IMR-90 (cell line): Measurements from ENCODE around the gene OGFR. TPM values are rescaled to one million over a fixed set of nuclear protein-coding genes. Genes with fewer than 3 reads are reported as not detected.

Source experiments
- ATAC-seq: fragments of 200-7000 bp; cut with Tn5 transposase; 2 replicates; pipeline ENCODE4 v1.9.1; 2020; ENCODE audit warnings: low read depth, mild to moderate bottlenecking, moderate library complexity
- BruUV-seq: library from RNA; stranded (reverse); fragments of 400-500 nt; replicated peaks from 2 replicates; lab custom pipeline; 2021; lab: Mats Ljungman, UMichigan
- CTCF ChIA-PET: fragments of 300-600 bp; formaldehyde crosslinking; extraction: SDS; loops from one replicate; lab custom pipeline; 2021; ENCODE audit warnings: antibody characterized with exemption; lab: Yijun Ruan, JAX
- POLR2A ChIA-PET: fragments of 300-600 bp; sonication (Branson Sonifier 250); formaldehyde crosslinking; loops from one replicate; lab custom pipeline; 2022; ENCODE audit warnings: antibody characterized with exemption; ENCODE audit not compliant: unreplicated experiment; lab: Charles Lee
- DNase-seq: peaks from one replicate; pipeline ENCODE4 v3.0.0; 2013
- H2AFZ ChIP-seq: replicated peaks from 2 replicates; pipeline ENCODE3; 2013; ENCODE audit warnings: low read length, mild to moderate bottlenecking; ENCODE audit not compliant: poor library complexity
- H2AK5ac ChIP-seq: 2 replicates; pipeline ENCODE4 v1.6.1; 2013; ENCODE audit warnings: low read depth, low read length, inconsistent platforms
- H2AK9ac ChIP-seq: replicated peaks from 2 replicates; pipeline ENCODE3; 2013; ENCODE audit warnings: mild to moderate bottlenecking, low read depth, low read length, moderate library complexity; ENCODE audit not compliant: poor library complexity
- H2BK120ac ChIP-seq: 2 replicates; pipeline ENCODE4 v1.6.1; 2013; ENCODE audit warnings: low read depth, low read length, inconsistent platforms
- H2BK15ac ChIP-seq: 3 replicates; pipeline ENCODE4 v1.6.1; 2013; ENCODE audit warnings: low read depth, low read length, inconsistent platforms
- H2BK20ac ChIP-seq: 2 replicates; pipeline ENCODE4 v1.6.1; 2013; ENCODE audit warnings: low read depth, mild to moderate bottlenecking, inconsistent platforms, low read length, moderate library complexity
- H2BK5ac ChIP-seq: 2 replicates; pipeline ENCODE4 v1.6.1; 2013; ENCODE audit warnings: mild to moderate bottlenecking, low read depth, low read length, inconsistent platforms; ENCODE audit not compliant: poor library complexity, severe bottlenecking
- H3K14ac ChIP-seq: replicated peaks from 2 replicates; pipeline ENCODE4 v1.6.1; 2013; ENCODE audit warnings: low read depth, low read length, inconsistent platforms
- H3K18ac ChIP-seq: 2 replicates; pipeline ENCODE4 v1.6.1; 2013; ENCODE audit warnings: low read depth, low read length, control low read depth
- H3K23ac ChIP-seq: 2 replicates; pipeline ENCODE4 v1.6.1; 2013; ENCODE audit warnings: low read depth, low read length, inconsistent platforms
- H3K27ac ChIP-seq: 2 replicates; pipeline ENCODE4 v1.5.1; 2013; ENCODE audit warnings: mild to moderate bottlenecking, control low read depth, low read length; ENCODE audit not compliant: insufficient read depth
- H3K27me3 ChIP-seq: 2 replicates; pipeline ENCODE4 v1.6.1; 2013; ENCODE audit warnings: low read length; ENCODE audit not compliant: control insufficient read depth, insufficient read depth
- H3K36me3 ChIP-seq: 2 replicates; pipeline ENCODE4 v1.6.1; 2013; ENCODE audit warnings: low read length, mixed read lengths; ENCODE audit not compliant: control insufficient read depth, insufficient read depth
- H3K4ac ChIP-seq: 2 replicates; pipeline ENCODE4 v1.6.1; 2013; ENCODE audit warnings: low read depth, low read length, inconsistent platforms
- H3K4me1 ChIP-seq: 2 replicates; pipeline ENCODE4 v1.6.1; 2013; ENCODE audit warnings: low read length, mixed read lengths; ENCODE audit not compliant: control insufficient read depth, insufficient read depth
- H3K4me2 ChIP-seq: 2 replicates; pipeline ENCODE4 v1.6.1; 2013; ENCODE audit warnings: low read depth, mild to moderate bottlenecking, control low read depth, low read length, moderate library complexity
- H3K4me3 ChIP-seq: 2 replicates; pipeline ENCODE4 v1.5.1; 2013; ENCODE audit warnings: low read depth, mild to moderate bottlenecking, control low read depth, low read length, moderate library complexity; ENCODE audit not compliant: insufficient read depth
- H3K56ac ChIP-seq: 2 replicates; pipeline ENCODE4 v1.6.1; 2013; ENCODE audit warnings: low read length, inconsistent platforms; ENCODE audit not compliant: insufficient read depth; ENCODE audit errors: extremely low read depth
- H3K79me1 ChIP-seq, 2 experiments: 2 replicates each; pipeline ENCODE4 v1.6.1; 2013; ENCODE audit warnings: low read length in 2 of 2, inconsistent platforms in 1 of 2, low read depth in 1 of 2
- H3K9ac ChIP-seq: 2 replicates; pipeline ENCODE4 v1.6.1; 2013; ENCODE audit warnings: low read depth, low read length, control low read depth
- H3K9me1 ChIP-seq: 2 replicates; pipeline ENCODE4 v1.6.1; 2013; ENCODE audit warnings: low read length, inconsistent platforms; ENCODE audit not compliant: insufficient read depth
- H3K9me3 ChIP-seq: 2 replicates; pipeline ENCODE4 v1.6.1; 2013; ENCODE audit warnings: low read length; ENCODE audit not compliant: control insufficient read depth, insufficient read depth
- H4K20me1 ChIP-seq: 2 replicates; pipeline ENCODE4 v1.6.1; 2013; ENCODE audit warnings: low read length, inconsistent platforms; ENCODE audit not compliant: insufficient read depth
- H4K5ac ChIP-seq: 2 replicates; pipeline ENCODE4 v1.6.1; 2013; ENCODE audit warnings: mild to moderate bottlenecking, low read depth, low read length, control low read depth
- H4K8ac ChIP-seq, 2 experiments: 2 replicates each; pipeline ENCODE4 v1.6.1; 2013; ENCODE audit warnings: low read depth in 2 of 2, low read length in 2 of 2, control low read depth in 1 of 2, inconsistent platforms in 1 of 2
- H4K91ac ChIP-seq: 2 replicates; pipeline ENCODE4 v1.6.1; 2013; ENCODE audit warnings: low read depth, low read length, inconsistent platforms; ENCODE audit not compliant: insufficient read depth
- CHD1 ChIP-seq: IDR thresholded peaks from 2 replicates; pipeline ENCODE4 v1.6.1; 2012; ENCODE audit warnings: low read depth, low read length, improper control_type of control experiment
- CTCF ChIP-seq: conservative IDR thresholded peaks from 2 replicates; pipeline ENCODE4 v1.5.1; 2012; ENCODE audit warnings: mild to moderate bottlenecking, low read depth, low read length, improper control_type of control experiment
- ELK1 ChIP-seq: fragments of 150-350 bp; IDR thresholded peaks from 2 replicates; pipeline ENCODE4 v1.6.1; 2016; ENCODE audit warnings: low read depth, mild to moderate bottlenecking, low read length, moderate library complexity, borderline replicate concordance
- FOS ChIP-seq: fragments of 150-350 bp; IDR thresholded peaks from 2 replicates; pipeline ENCODE4 v1.6.1; 2016; ENCODE audit warnings: low read depth, low read length
- MXI1 ChIP-seq: IDR thresholded peaks from 2 replicates; pipeline ENCODE4 v1.6.1; 2012; ENCODE audit warnings: low read depth, mild to moderate bottlenecking, low read length, moderate library complexity, borderline replicate concordance
- NFE2L2 ChIP-seq: fragments of 150-350 bp; IDR thresholded peaks from 2 replicates; pipeline ENCODE4 v1.6.1; 2016; ENCODE audit warnings: low read depth, mild to moderate bottlenecking, low read length
- POLR2A ChIP-seq: IDR thresholded peaks from 2 replicates; pipeline ENCODE4 v1.6.1; 2012; ENCODE audit warnings: mild to moderate bottlenecking, low read depth, low read length
- RAD21 ChIP-seq: IDR thresholded peaks from 2 replicates; pipeline ENCODE4 v1.6.1; 2012; ENCODE audit warnings: low read length, improper control_type of control experiment
- RCOR1 ChIP-seq: IDR thresholded peaks from 2 replicates; pipeline ENCODE4 v1.6.1; 2012; ENCODE audit warnings: mild to moderate bottlenecking, low read length, improper control_type of control experiment; ENCODE audit not compliant: insufficient replicate concordance
- RFX5 ChIP-seq: IDR thresholded peaks from 2 replicates; pipeline ENCODE4 v1.8.0; 2012; ENCODE audit warnings: low read depth, mild to moderate bottlenecking, low read length, moderate library complexity
- SMC3 ChIP-seq: fragments of 150-350 bp; IDR thresholded peaks from 2 replicates; pipeline ENCODE4 v1.6.1; 2016; ENCODE audit warnings: low read depth, mild to moderate bottlenecking, antibody characterized with exemption, low read length, moderate library complexity
- USF2 ChIP-seq: fragments of 150-350 bp; IDR thresholded peaks from 2 replicates; pipeline ENCODE4 v1.6.1; 2017; ENCODE audit warnings: mild to moderate bottlenecking, antibody characterized with exemption, low read length, low read depth
- WGBS, 2 experiments: methylation state at CpG; one replicate each; pipeline versions ENCODE4 v1.1.5 to v1.1.7; 2013; ENCODE audit warnings: missing lambda C conversion rate in 2 of 2; ENCODE audit not compliant: insufficient read length in 1 of 2; ENCODE audit errors: extremely low coverage in 2 of 2; 5-methylcytosine and 5-hydroxymethylcytosine counted together
- dilution Hi-C: fragments of 300-500 bp; cut with HindIII; formaldehyde crosslinking; loops from one replicate; pipeline ENCODE4 v1.14.3; 2018; ENCODE audit warnings: low sequenced_read_pairs; ENCODE audit not compliant: unreplicated experiment
- in situ Hi-C: fragments of 300-500 bp; cut with MboI; formaldehyde crosslinking; loops from 3 replicates; pipeline ENCODE4 v1.14.3; 2019; ENCODE audit warnings: low sequenced_read_pairs, inconsistent platforms, mixed read lengths
- intact Hi-C: fragments of 100-400 bp; cut with micrococcal nuclease; formaldehyde crosslinking; loops from 2 replicates; pipeline ENCODE4 v1.10.0; 2022
- polyA plus RNA-seq, 3 experiments: library from polyadenylated mRNA; depleted of rRNA; stranded (reverse); fragments of >200 nt; gene quantifications; 2 replicates each; pipeline ENCODE4 v1.2.3, GENCODE V29; 2012; ENCODE audit warnings: low replicate concordance in 1 of 3
- total RNA-seq: library from RNA; depleted of rRNA; stranded (reverse); fragments of >200 nt; gene quantifications from 2 replicates; pipeline ENCODE4 v1.2.3, GENCODE V29; 2012

OGFR gene
- total and polyA plus RNA-seq, 2 of the 4 experiments (the other 2 are of a cell fraction) = 22.4 to 30.1 TPM

- Histone ChIP-seq H3K4me1 (0 out of 2 replicates have a peak, but pooled peaks cover 2% of the 10 kb centered on the region), H3K23ac (no peak overlapping the region), H3K56ac (no peak overlapping the region), H3K27ac (no peak overlapping the region), H2BK20ac (no peak overlapping the region), H3K9me3 (no peaks in the 10 kb centered on the region), H2BK120ac (no peak overlapping the region), H4K20me1 (no peaks in the 10 kb centered on the region), H2BK5ac (no peak overlapping the region), H4K8ac (no peak overlapping the region), H4K91ac (no peak overlapping the region), H3K27me3 (no peaks in the 10 kb centered on the region), H2AK5ac (no peak overlapping the region), H3K9me1 (no peaks in the 10 kb centered on the region), H2BK15ac (no peak overlapping the region), H3K79me1 (no peaks in the 10 kb centered on the region), H3K4me2 (no peak overlapping the region), H3K14ac (no peak overlapping the region), H3K4ac (no peak overlapping the region), H3K4me3 (no peak overlapping the region), H2AFZ (no peak overlapping the region), H3K9ac (no peak overlapping the region), H4K5ac (no peak overlapping the region), H3K36me3 (0 out of 2 replicates have a peak, but pooled peaks cover 1% of the 10 kb centered on the region), H3K18ac (no peak overlapping the region), H2AK9ac (no peak overlapping the region)
- no TSS peak for BruUV-seq
- WGBS, 2 experiments = 73% methylated on average over 23 of the region's 45 CpGs; no CpG with 5 or more reads in 1 of the 2 experiments
- in situ Hi-C loops = no loop called here
- dilution Hi-C loops = no loop called here
- ChIA-PET CTCF (no interaction called here), POLR2A (no interaction called here)
- DNase-seq (no peak), ATAC-seq (no peak)
- TF ChIP-seq POLR2A = no peak
- TF ChIP-seq RAD21 = no peak
- no peak for TF ChIP-seq RCOR1
- TF ChIP-seq NFE2L2 = no peak
- no peak for TF ChIP-seq RFX5
- no peak for TF ChIP-seq USF2
- TF ChIP-seq SMC3 = no peak
- TF ChIP-seq CHD1 = no peak
- TF ChIP-seq MXI1 = no peak
- TF ChIP-seq FOS = no peak
- TF ChIP-seq CTCF = no peak
- no peak for TF ChIP-seq ELK1
- intact Hi-C loops = no loop called here
These were observed 35.9 kb downstream of the OGFR start for GRCh38 chr20:62840244-62841197.
